MM.1S (cell line): ENCODE data around the gene AP1G2.

ENCODE experiments used
- EZH2 ChIP-seq: fragments of 300-600 bp; sonication (generic); optimal IDR thresholded peaks from 2 replicates; pipeline ENCODE3; 2017; ENCODE audit warnings: low read depth, mild to moderate bottlenecking, antibody characterized with exemption, low read length, mixed read lengths
- EZH2phosphoT487 ChIP-seq: fragments of 300-600 bp; sonication (generic); IDR thresholded peaks from 2 replicates; pipeline ENCODE4 v1.6.1; 2018; ENCODE audit warnings: antibody characterized with exemption, low read length
- TF ChIP-seq, protein P1 (sequence below): fragments of 300-600 bp; sonication (generic); IDR thresholded peaks from 2 replicates; pipeline ENCODE4 v1.5.1; 2016; ENCODE audit warnings: antibody characterized with exemption, low read length, mixed read lengths

- TF ChIP-seq, protein P1, sequence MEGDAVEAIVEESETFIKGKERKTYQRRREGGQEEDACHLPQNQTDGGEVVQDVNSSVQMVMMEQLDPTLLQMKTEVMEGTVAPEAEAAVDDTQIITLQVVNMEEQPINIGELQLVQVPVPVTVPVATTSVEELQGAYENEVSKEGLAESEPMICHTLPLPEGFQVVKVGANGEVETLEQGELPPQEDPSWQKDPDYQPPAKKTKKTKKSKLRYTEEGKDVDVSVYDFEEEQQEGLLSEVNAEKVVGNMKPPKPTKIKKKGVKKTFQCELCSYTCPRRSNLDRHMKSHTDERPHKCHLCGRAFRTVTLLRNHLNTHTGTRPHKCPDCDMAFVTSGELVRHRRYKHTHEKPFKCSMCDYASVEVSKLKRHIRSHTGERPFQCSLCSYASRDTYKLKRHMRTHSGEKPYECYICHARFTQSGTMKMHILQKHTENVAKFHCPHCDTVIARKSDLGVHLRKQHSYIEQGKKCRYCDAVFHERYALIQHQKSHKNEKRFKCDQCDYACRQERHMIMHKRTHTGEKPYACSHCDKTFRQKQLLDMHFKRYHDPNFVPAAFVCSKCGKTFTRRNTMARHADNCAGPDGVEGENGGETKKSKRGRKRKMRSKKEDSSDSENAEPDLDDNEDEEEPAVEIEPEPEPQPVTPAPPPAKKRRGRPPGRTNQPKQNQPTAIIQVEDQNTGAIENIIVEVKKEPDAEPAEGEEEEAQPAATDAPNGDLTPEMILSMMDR: peak; percentile 62
- TF ChIP-seq EZH2: no peak
- TF ChIP-seq EZH2phosphoT487: no peak
Observed at GRCh38 chr14:23588884-23589598, 21.4 kb upstream of the AP1G2 start.
